HEK293 (cell line): ENCODE measurements around the gene COL18A1.

Experiments used
- BCL11A ChIP-seq: fragments of 450-650 bp; formaldehyde crosslinking; IDR thresholded peaks from 2 replicates; pipeline ENCODE4 v1.5.1; 2016; ENCODE audit warnings: low read depth, missing biosample characterization, missing genetic modification characterization
- EGR2 ChIP-seq: fragments of 450-650 bp; formaldehyde crosslinking; IDR thresholded peaks from 2 replicates; pipeline ENCODE4 v1.5.1; 2016; ENCODE audit warnings: low read depth, missing biosample characterization, missing genetic modification characterization
- KLF1 ChIP-seq: fragments of 450-650 bp; formaldehyde crosslinking; IDR thresholded peaks from 2 replicates; pipeline ENCODE4 v1.5.1; 2016; ENCODE audit warnings: missing biosample characterization, missing genetic modification characterization
- KLF9 ChIP-seq: fragments of 450-650 bp; formaldehyde crosslinking; IDR thresholded peaks from 2 replicates; pipeline ENCODE4 v1.5.1; 2016; ENCODE audit warnings: missing biosample characterization, missing genetic modification characterization, low read depth
- MZF1 ChIP-seq: fragments of 450-650 bp; formaldehyde crosslinking; IDR thresholded peaks from 2 replicates; pipeline ENCODE4 v1.5.1; 2017; ENCODE audit warnings: missing biosample characterization, missing genetic modification characterization, borderline replicate concordance
- PRDM1 ChIP-seq: fragments of 450-650 bp; formaldehyde crosslinking; IDR thresholded peaks from 2 replicates; pipeline ENCODE4; 2016; ENCODE audit warnings: missing biosample characterization, missing genetic modification characterization
- SALL2 ChIP-seq: fragments of 450-650 bp; formaldehyde crosslinking; IDR thresholded peaks from 2 replicates; pipeline ENCODE4 v1.5.0; 2017; ENCODE audit warnings: missing biosample characterization, mild to moderate bottlenecking, missing genetic modification characterization, borderline replicate concordance
- SCRT1 ChIP-seq: fragments of 450-650 bp; formaldehyde crosslinking; IDR thresholded peaks from 2 replicates; pipeline ENCODE4 v1.5.1; 2016; ENCODE audit warnings: missing biosample characterization, missing genetic modification characterization, borderline replicate concordance
- ZNF16 ChIP-seq: fragments of 450-650 bp; formaldehyde crosslinking; IDR thresholded peaks from 2 replicates; pipeline ENCODE4 v1.5.1; 2016; ENCODE audit warnings: low read depth, missing biosample characterization, missing genetic modification characterization
- ZNF169 ChIP-seq: fragments of 450-650 bp; formaldehyde crosslinking; IDR thresholded peaks from 2 replicates; pipeline ENCODE4 v1.5.1; 2016; ENCODE audit warnings: missing biosample characterization, missing genetic modification characterization
- ZNF184 ChIP-seq: fragments of 450-650 bp; IDR thresholded peaks from 2 replicates; pipeline ENCODE4 v1.5.1; 2018; ENCODE audit warnings: missing biosample characterization, mild to moderate bottlenecking, missing genetic modification characterization
- ZNF37A ChIP-seq: fragments of 450-650 bp; IDR thresholded peaks from 2 replicates; pipeline ENCODE4 v1.5.1; 2018; ENCODE audit warnings: missing biosample characterization, missing genetic modification characterization
- ZNF423 ChIP-seq: fragments of 450-650 bp; formaldehyde crosslinking; IDR thresholded peaks from 2 replicates; pipeline ENCODE4 v1.5.1; 2016; ENCODE audit warnings: missing biosample characterization, missing genetic modification characterization
- ZNF544 ChIP-seq: fragments of 450-650 bp; formaldehyde crosslinking; IDR thresholded peaks from 2 replicates; pipeline ENCODE4 v1.5.0; 2017; ENCODE audit warnings: missing biosample characterization, missing genetic modification characterization
- ZNF548 ChIP-seq: fragments of 450-650 bp; formaldehyde crosslinking; IDR thresholded peaks from 2 replicates; pipeline ENCODE4 v1.5.1; 2016; ENCODE audit warnings: missing biosample characterization, missing genetic modification characterization
- ZNF561 ChIP-seq: fragments of 450-650 bp; IDR thresholded peaks from 2 replicates; pipeline ENCODE4 v1.5.1; 2018; ENCODE audit warnings: missing biosample characterization, missing genetic modification characterization, borderline replicate concordance
- ZNF596 ChIP-seq: fragments of 450-650 bp; IDR thresholded peaks from 2 replicates; pipeline ENCODE4 v1.5.0; 2018; ENCODE audit warnings: missing biosample characterization, mild to moderate bottlenecking, missing genetic modification characterization, moderate library complexity
- ZNF600 ChIP-seq: fragments of 450-650 bp; formaldehyde crosslinking; IDR thresholded peaks from 2 replicates; pipeline ENCODE4 v1.5.1; 2016; ENCODE audit warnings: missing biosample characterization, missing genetic modification characterization
- ZNF621 ChIP-seq: fragments of 450-650 bp; formaldehyde crosslinking; IDR thresholded peaks from 2 replicates; pipeline ENCODE4 v1.5.1; 2017; ENCODE audit warnings: missing biosample characterization, missing genetic modification characterization
- ZNF654 ChIP-seq: fragments of 450-650 bp; formaldehyde crosslinking; IDR thresholded peaks from 2 replicates; pipeline ENCODE4 v1.5.1; 2016; ENCODE audit warnings: low read depth, missing biosample characterization, missing genetic modification characterization
- ZNF664 ChIP-seq: fragments of 450-650 bp; formaldehyde crosslinking; IDR thresholded peaks from 2 replicates; pipeline ENCODE4 v1.5.1; 2016; ENCODE audit warnings: missing biosample characterization, missing genetic modification characterization
- ZNF785 ChIP-seq: fragments of 450-650 bp; formaldehyde crosslinking; IDR thresholded peaks from 2 replicates; pipeline ENCODE4 v1.5.1; 2016; ENCODE audit warnings: missing biosample characterization, missing genetic modification characterization
- TF ChIP-seq, protein P1 (sequence below): fragments of 450-650 bp; formaldehyde crosslinking; IDR thresholded peaks from 2 replicates; pipeline ENCODE4 v1.5.1; 2016; ENCODE audit warnings: missing biosample characterization, missing genetic modification characterization
- TF ChIP-seq, protein P2 (sequence below): fragments of 450-650 bp; formaldehyde crosslinking; IDR thresholded peaks from 2 replicates; pipeline ENCODE4 v1.5.1; 2017; ENCODE audit warnings: missing biosample characterization, missing genetic modification characterization
- TF ChIP-seq, protein P3 (sequence below): fragments of 450-650 bp; formaldehyde crosslinking; IDR thresholded peaks from 2 replicates; pipeline ENCODE4 v1.5.1; 2016; ENCODE audit warnings: missing biosample characterization, missing genetic modification characterization
- TF ChIP-seq, protein P4 (sequence below): fragments of 450-650 bp; formaldehyde crosslinking; IDR thresholded peaks from 2 replicates; pipeline ENCODE4 v1.5.1; 2016; ENCODE audit warnings: missing biosample characterization, missing genetic modification characterization
- TF ChIP-seq, protein P5 (sequence below): fragments of 450-650 bp; formaldehyde crosslinking; IDR thresholded peaks from 2 replicates; pipeline ENCODE4 v1.5.1; 2016; ENCODE audit warnings: missing biosample characterization, missing genetic modification characterization, borderline replicate concordance

COL18A1 gene

DNA sequence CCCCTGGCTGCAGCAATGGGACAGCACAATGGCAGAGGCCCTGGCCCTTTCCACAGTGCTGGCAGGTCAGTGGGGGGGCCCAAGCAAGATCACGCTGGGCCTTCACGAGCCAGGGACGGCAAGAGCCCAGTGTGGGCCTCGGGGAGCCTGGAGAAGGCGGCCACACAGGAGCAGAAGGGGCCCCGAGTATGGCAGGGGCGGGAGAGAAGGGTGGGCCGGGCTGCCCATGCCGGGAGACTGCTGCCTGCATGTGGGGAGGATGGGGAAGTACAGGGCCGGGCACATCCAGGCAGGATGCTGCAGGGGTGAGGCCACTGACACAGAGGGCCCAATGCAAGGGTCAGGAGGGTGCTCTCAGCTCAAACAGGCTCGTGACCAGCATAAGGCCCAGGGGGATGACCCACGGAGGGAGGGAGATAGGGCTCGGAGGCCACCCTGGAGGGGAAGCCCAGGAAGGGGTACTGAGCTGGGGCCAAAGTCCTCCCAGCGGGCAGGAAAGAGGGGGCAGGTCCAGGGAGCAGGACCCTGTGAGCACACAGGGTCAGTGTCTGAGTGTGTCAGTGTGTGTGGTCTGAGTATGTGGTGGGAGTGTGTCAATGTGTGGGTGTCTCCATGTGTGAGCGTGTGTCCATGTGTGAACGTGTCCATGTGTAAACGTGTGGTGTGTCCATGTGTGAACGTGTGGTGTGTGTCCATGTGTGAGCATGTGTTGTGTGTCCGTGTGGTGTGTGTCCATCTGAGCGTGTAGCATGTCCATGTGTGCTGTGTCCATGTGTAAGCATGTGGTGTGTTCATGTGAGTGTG is 124.2 kb downstream of the COL18A1 start (continued):
- TF ChIP-seq ZNF184 (tag by site-specific recombination) (no peak), SALL2 (tag by site-specific recombination) (no peak), ZNF664 (tag by site-specific recombination) (no peak), ZNF596 (tag by site-specific recombination) (no peak), ZNF548 (tag by site-specific recombination) (no peak), MZF1 (no peak), PRDM1 (tag by site-specific recombination) (no peak), KLF9 (tag by site-specific recombination) (no peak), ZNF16 (tag by site-specific recombination) (no peak), ZNF423 (tag by site-specific recombination) (no peak), ZNF544 (tag by site-specific recombination) (no peak), ZNF654 (tag by site-specific recombination) (no peak), EGR2 (tag by site-specific recombination) (peak; percentile 39; the same call in 1 of the 2 replicates), ZNF600 (tag by site-specific recombination) (no peak), ZNF621 (tag by site-specific recombination) (0 out of 2 replicates have a peak, but pooled peaks have one; percentile 15), ZNF169 (tag by site-specific recombination) (no peak), ZNF785 (no peak), BCL11A (tag by site-specific recombination) (no peak), SCRT1 (tag by site-specific recombination) (no peak), KLF1 (tag by site-specific recombination) (no peak), ZNF37A (tag by site-specific recombination) (no peak), ZNF561 (tag by site-specific recombination) (no peak)
- TF ChIP-seq, protein P1, sequence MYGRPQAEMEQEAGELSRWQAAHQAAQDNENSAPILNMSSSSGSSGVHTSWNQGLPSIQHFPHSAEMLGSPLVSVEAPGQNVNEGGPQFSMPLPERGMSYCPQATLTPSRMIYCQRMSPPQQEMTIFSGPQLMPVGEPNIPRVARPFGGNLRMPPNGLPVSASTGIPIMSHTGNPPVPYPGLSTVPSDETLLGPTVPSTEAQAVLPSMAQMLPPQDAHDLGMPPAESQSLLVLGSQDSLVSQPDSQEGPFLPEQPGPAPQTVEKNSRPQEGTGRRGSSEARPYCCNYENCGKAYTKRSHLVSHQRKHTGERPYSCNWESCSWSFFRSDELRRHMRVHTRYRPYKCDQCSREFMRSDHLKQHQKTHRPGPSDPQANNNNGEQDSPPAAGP (tag by site-specific recombination): no peak
- TF ChIP-seq, protein P2, sequence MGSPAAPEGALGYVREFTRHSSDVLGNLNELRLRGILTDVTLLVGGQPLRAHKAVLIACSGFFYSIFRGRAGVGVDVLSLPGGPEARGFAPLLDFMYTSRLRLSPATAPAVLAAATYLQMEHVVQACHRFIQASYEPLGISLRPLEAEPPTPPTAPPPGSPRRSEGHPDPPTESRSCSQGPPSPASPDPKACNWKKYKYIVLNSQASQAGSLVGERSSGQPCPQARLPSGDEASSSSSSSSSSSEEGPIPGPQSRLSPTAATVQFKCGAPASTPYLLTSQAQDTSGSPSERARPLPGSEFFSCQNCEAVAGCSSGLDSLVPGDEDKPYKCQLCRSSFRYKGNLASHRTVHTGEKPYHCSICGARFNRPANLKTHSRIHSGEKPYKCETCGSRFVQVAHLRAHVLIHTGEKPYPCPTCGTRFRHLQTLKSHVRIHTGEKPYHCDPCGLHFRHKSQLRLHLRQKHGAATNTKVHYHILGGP (tag by site-specific recombination): no peak
- TF ChIP-seq, protein P3, sequence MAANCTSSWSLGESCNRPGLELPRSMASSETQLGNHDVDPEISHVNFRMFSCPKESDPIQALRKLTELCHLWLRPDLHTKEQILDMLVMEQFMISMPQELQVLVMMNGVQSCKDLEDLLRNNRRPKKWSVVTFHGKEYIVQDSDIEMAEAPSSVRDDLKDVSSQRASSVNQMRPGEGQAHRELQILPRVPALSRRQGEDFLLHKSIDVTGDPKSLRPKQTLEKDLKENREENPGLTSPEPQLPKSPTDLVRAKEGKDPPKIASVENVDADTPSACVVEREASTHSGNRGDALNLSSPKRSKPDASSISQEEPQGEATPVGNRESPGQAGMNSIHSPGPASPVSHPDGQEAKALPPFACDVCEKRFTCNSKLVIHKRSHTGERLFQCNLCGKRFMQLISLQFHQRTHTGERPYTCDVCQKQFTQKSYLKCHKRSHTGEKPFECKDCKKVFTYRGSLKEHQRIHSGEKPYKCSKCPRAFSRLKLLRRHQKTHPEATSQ (tag by site-specific recombination): 0 out of 2 replicates have a peak, but pooled peaks have one; percentile 10
- TF ChIP-seq, protein P4, sequence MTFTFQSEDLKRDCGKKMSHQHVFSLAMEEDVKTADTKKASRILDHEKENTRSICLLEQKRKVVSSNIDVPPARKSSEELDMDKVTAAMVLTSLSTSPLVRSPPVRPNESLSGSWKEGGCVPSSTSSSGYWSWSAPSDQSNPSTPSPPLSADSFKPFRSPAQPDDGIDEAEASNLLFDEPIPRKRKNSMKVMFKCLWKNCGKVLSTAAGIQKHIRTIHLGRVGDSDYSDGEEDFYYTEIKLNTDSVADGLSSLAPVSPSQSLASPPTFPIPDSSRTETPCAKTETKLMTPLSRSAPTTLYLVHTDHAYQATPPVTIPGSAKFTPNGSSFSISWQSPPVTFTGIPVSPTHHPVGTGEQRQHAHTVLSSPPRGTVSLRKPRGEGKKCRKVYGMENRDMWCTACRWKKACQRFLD (tag by site-specific recombination): no peak
- TF ChIP-seq, protein P5, sequence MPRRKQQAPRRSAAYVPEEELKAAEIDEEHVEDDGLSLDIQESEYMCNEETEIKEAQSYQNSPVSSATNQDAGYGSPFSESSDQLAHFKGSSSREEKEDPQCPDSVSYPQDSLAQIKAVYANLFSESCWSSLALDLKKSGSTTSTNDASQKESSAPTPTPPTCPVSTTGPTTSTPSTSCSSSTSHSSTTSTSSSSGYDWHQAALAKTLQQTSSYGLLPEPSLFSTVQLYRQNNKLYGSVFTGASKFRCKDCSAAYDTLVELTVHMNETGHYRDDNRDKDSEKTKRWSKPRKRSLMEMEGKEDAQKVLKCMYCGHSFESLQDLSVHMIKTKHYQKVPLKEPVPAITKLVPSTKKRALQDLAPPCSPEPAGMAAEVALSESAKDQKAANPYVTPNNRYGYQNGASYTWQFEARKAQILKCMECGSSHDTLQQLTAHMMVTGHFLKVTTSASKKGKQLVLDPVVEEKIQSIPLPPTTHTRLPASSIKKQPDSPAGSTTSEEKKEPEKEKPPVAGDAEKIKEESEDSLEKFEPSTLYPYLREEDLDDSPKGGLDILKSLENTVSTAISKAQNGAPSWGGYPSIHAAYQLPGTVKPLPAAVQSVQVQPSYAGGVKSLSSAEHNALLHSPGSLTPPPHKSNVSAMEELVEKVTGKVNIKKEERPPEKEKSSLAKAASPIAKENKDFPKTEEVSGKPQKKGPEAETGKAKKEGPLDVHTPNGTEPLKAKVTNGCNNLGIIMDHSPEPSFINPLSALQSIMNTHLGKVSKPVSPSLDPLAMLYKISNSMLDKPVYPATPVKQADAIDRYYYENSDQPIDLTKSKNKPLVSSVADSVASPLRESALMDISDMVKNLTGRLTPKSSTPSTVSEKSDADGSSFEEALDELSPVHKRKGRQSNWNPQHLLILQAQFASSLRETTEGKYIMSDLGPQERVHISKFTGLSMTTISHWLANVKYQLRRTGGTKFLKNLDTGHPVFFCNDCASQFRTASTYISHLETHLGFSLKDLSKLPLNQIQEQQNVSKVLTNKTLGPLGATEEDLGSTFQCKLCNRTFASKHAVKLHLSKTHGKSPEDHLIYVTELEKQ (tag by site-specific recombination): no peak
